GM12878 (cell line): ENCODE data around the gene NDUFB1. TPM values are rescaled to one million over a fixed set of nuclear protein-coding genes. Genes with fewer than 3 reads are reported as not detected.

Source experiments
- BACH1 ChIP-seq: fragments of 450-650 bp; IDR thresholded peaks from 2 replicates; pipeline ENCODE4 v1.6.1; 2017; ENCODE audit warnings: mild to moderate bottlenecking, borderline replicate concordance
- BCL11A ChIP-seq: IDR thresholded peaks from 2 replicates; pipeline ENCODE4 v1.6.1; 2011; ENCODE audit warnings: low read depth, low read length
- BCL3 ChIP-seq: IDR thresholded peaks from 2 replicates; pipeline ENCODE4 v1.6.1; 2011; ENCODE audit warnings: borderline replicate concordance, low read depth, mild to moderate bottlenecking, moderate library complexity, low read length; ENCODE audit not compliant: insufficient read depth, poor library complexity, severe bottlenecking
- BCLAF1 ChIP-seq: fragments of 450-650 bp; IDR thresholded peaks from 2 replicates; pipeline ENCODE4 v1.6.1; 2017; ENCODE audit warnings: antibody characterized with exemption, mild to moderate bottlenecking, moderate library complexity
- BHLHE40 ChIP-seq, 2 experiments: fragments of 450-650 bp in 1 of 2; IDR thresholded peaks; 2 replicates each; pipeline ENCODE4 v1.6.1; 2011 to 2017; ENCODE audit warnings: low read depth in 2 of 2, borderline replicate concordance in 1 of 2, improper control_type of control experiment in 1 of 2, low read length in 1 of 2, mild to moderate bottlenecking in 1 of 2
- EED ChIP-seq: sonication (generic); IDR thresholded peaks from 2 replicates; pipeline ENCODE4 v1.6.1; 2016; ENCODE audit warnings: antibody characterized with exemption, low read depth
- EGR1 ChIP-seq, 2 experiments: IDR thresholded peaks; 1 replicate in 1 of 2; 2 replicates in 1 of 2; pipeline ENCODE4 v1.6.1; 2011 to 2012; ENCODE audit warnings: low read depth in 2 of 2, low read length in 2 of 2, borderline replicate concordance in 1 of 2, mild to moderate bottlenecking in 1 of 2, moderate library complexity in 1 of 2
- FOXK2 ChIP-seq: fragments of 450-650 bp; IDR thresholded peaks from 2 replicates; pipeline ENCODE4 v1.6.1; 2017; ENCODE audit warnings: mild to moderate bottlenecking, moderate library complexity
- HDAC6 ChIP-seq: fragments of 200-600 bp; sonication (generic); IDR thresholded peaks from one replicate; pipeline ENCODE4 v1.8.0; 2017; ENCODE audit warnings: antibody characterized with exemption; ENCODE audit not compliant: unreplicated experiment
- IKZF2 ChIP-seq, 2 experiments: fragments of 450-650 bp; IDR thresholded peaks; 2 replicates each; pipeline ENCODE4 v1.6.1; 2017; ENCODE audit warnings: mild to moderate bottlenecking in 2 of 2, moderate library complexity in 2 of 2
- NR2C1 ChIP-seq: fragments of 450-650 bp; IDR thresholded peaks from 2 replicates; pipeline ENCODE4 v1.6.1; 2017; ENCODE audit warnings: antibody characterized with exemption, mild to moderate bottlenecking, moderate library complexity
- PAX8 ChIP-seq: fragments of 450-650 bp; IDR thresholded peaks from 2 replicates; pipeline ENCODE4 v1.6.1; 2017; ENCODE audit warnings: mild to moderate bottlenecking, moderate library complexity
- POLR2A ChIP-seq: IDR thresholded peaks from 2 replicates; pipeline ENCODE4 v1.6.1; 2011; ENCODE audit warnings: low read depth, mild to moderate bottlenecking, low read length
- SKIL ChIP-seq: fragments of 450-650 bp; IDR thresholded peaks from 2 replicates; pipeline ENCODE4 v1.6.1; 2017; ENCODE audit warnings: mild to moderate bottlenecking, low read depth, inconsistent platforms; ENCODE audit not compliant: poor library complexity, severe bottlenecking
- SREBF2 ChIP-seq: IDR thresholded peaks from 2 replicates; pipeline ENCODE4 v1.6.1; 2012; ENCODE audit warnings: mild to moderate bottlenecking, low read length
- STAT3 ChIP-seq: IDR thresholded peaks from 2 replicates; pipeline ENCODE4 v1.6.1; 2011; ENCODE audit warnings: low read depth, low read length, improper control_type of control experiment
- ZNF592 ChIP-seq: fragments of 450-650 bp; IDR thresholded peaks from 2 replicates; pipeline ENCODE4 v1.6.1; 2017; ENCODE audit warnings: mild to moderate bottlenecking, moderate library complexity
- polyA plus RNA-seq, 11 experiments: library from polyadenylated mRNA; depleted of rRNA in 4 of 11; unstranded in 6 of 11; stranded (reverse) in 5 of 11; fragments of >200 nt; fragmentation: Nextera tagmentation in 4 of 11; fragmentation: Illumina TruSeq in 1 of 11; extraction: Ambion mirVana in 4 of 11; extraction: Trizol in 1 of 11; gene quantifications; 1 replicate in 1 of 11; 2 replicates in 10 of 11; pipeline versions ENCODE4 v1.2.1 to v1.2.3, GENCODE V29; 2011 to 2016; ENCODE audit warnings: inconsistent platforms in 2 of 11, missing spikeins in 2 of 11, low read depth in 1 of 11
- total RNA-seq, 4 experiments: library from RNA; depleted of rRNA in 3 of 4; stranded (reverse); fragments of >200 nt in 3 of 4; fragmentation: Illumina TruSeq in 1 of 4; extraction: Trizol in 1 of 4; gene quantifications; 2 replicates each; pipeline versions ENCODE4 v1.2.1 to v1.2.3, GENCODE V29; 2013 to 2021

Gene NDUFB1
- total and polyA plus RNA-seq, 10 of the 15 experiments (the other 5 are each of a cell fraction or from before 2014, with no cell fraction given): 132 to 919 (median 561) TPM

GRCh38 chr14:92106143-92106926 is 15.2 kb downstream of the NDUFB1 start, which contains the start of gene ATXN3 (continued):
- TF ChIP-seq PAX8 (no peak), EGR1 (IDR thresholded peaks at IDR 0.05; ENCODE audit: borderline replicate concordance in 1 of 2, low read depth in 2 of 2, low read length in 2 of 2) (peak in 1 of 2 experiments; percentile 67; a peak in 1 of 3 replicates), BCL3 (no peak), HDAC6 (no peak), BACH1 (peak; percentile 61; the same call in 1 of the 2 replicates), POLR2A (peak; percentile 86), BCL11A (no peak), ZNF592 (0 out of 2 replicates have a peak, but pooled peaks have one; percentile 20), EED (no peak), NR2C1 (no peak), BHLHE40 (IDR thresholded peaks at IDR 0.05; ENCODE audit: borderline replicate concordance in 1 of 2, low read depth in 2 of 2, low read length in 1 of 2) (peak; percentile 84 to 87), SREBF2 (no peak), FOXK2 (no peak), SKIL (peak; percentile 66), IKZF2 (IDR thresholded peaks at IDR 0.05) (peak in 1 of 2 experiments; percentile 44), BCLAF1 (no peak), STAT3 (no peak)
- TF ChIP-seq, all 136 proteins: peak for 43
